ENCODE results near the gene LSM10. TPM values are rescaled to one million over a fixed set of nuclear protein-coding genes. Genes with fewer than 3 reads are reported as not detected.

The LSM10 gene
- total RNA-seq, 2 donors from 2014 or later, result 22.4 to 30.3 TPM

DNA sequence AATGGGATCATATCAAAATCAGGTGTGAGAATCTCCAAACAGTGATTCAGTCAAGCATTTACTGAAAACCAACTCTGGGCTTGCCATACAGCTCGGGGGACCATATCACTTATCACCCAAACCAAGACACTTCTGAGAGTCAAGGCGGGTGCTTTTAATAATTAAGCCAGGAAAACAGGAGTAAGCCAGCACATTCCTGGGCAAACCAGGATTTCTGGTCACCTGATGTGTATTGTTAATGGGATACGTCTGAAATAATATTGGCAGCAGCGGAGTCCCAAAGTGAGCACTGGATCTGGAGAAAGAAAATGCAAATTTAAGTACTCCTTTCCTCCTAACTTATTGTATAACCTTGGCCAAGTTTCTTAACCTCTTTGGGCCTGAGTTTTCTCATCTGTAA is 34.9 kb upstream of the LSM10 start:
- TF ChIP-seq CTCF (IDR thresholded peaks at IDR 0.05), result no peak
- Histone ChIP-seq H3K4me1 (no peaks in the 10 kb centered on the region), H3K9me3 (no peaks in the 10 kb centered on the region), H3K4me3 (no peak overlapping the region), H3K27ac (no peak overlapping the region), H3K27me3 (no peaks in the 10 kb centered on the region), H3K9ac (ENCODE audit: low read depth in 2 of 2, low read length in 2 of 2) (no peak overlapping the region), H3K36me3 (no peaks in the 10 kb centered on the region)
- no peak for DNase-seq
- intact Hi-C loops (cut with DNase I), result no loop called here

- Histone ChIP-seq H3K4me3 (no peak overlapping the region), H3K36me3 (no peaks in the 10 kb centered on the region), H3K4me1 (no peaks in the 10 kb centered on the region), H3K27me3 (no peaks in the 10 kb centered on the region), H3K9ac (ENCODE audit: low read depth in 2 of 2, low read length in 2 of 2) (no peak overlapping the region), H3K9me3 (no peaks in the 10 kb centered on the region), H3K27ac (no peak overlapping the region)
- intact Hi-C loops (cut with DNase I), result loop anchor here (10.0 kb wide), 1 partner anchor 331 kb away; no protein-coding TSS in a partner anchor
- TF ChIP-seq CTCF (IDR thresholded peaks at IDR 0.05), result no peak
- no peak for DNase-seq
These were observed 28.1 kb upstream of the LSM10 start for GRCh38 chr1:36425791-36426190.

- Histone ChIP-seq H3K9me3 (no peaks in the 10 kb centered on the region), H3K27me3 (no peaks in the 10 kb centered on the region), H3K4me3 (no peak overlapping the region), H3K9ac (ENCODE audit: low read depth in 2 of 2, low read length in 2 of 2) (no peak overlapping the region), H3K27ac (no peak overlapping the region), H3K4me1 (no peaks in the 10 kb centered on the region), H3K36me3 (no peaks in the 10 kb centered on the region)
- no peak for TF ChIP-seq CTCF (IDR thresholded peaks at IDR 0.05)
- intact Hi-C loops (cut with DNase I), result loop anchor here (2.0 to 10.0 kb wide), 3 partner anchors 51 to 327 kb away; no protein-coding TSS in a partner anchor
- DNase-seq, result no peak
These were observed 23.9 kb upstream of the LSM10 start for GRCh38 chr1:36421649-36422048.

DNA sequence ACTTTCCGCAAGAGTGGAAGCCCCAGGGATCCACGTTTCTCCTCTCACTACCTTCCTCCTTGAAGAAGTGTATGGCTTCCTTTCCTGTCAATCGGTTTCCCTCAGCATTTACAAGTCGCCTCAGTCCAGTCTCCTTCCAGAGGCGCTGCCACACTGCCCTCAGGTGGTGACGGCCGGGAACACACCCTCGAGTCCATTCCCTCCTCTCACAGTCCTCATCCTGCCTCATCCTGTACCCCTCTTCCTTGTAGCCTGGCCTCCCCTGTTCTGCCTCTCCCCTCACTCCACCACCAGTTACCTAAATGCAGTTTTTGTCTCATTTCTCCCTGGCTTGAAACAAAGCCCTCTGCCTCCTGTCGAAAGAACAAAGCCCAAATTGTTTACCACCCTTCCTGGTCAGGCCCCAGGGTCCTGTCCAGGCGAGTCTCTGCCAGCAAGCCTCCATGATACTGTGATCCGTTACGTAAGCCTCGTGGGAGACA is 23.2 kb upstream of the LSM10 start:
- peak; percentile 96 for DNase-seq
- Histone ChIP-seq H3K36me3 (no peaks in the 10 kb centered on the region), H3K27ac (no peak overlapping the region), H3K9me3 (no peaks in the 10 kb centered on the region), H3K27me3 (no peaks in the 10 kb centered on the region), H3K4me3 (no peak overlapping the region), H3K4me1 (no peaks in the 10 kb centered on the region), H3K9ac (ENCODE audit: low read depth in 2 of 2, low read length in 2 of 2) (peak overlapping the region in 1 of 2 donors; percentile 0)
- peak; percentile 95 for TF ChIP-seq CTCF (IDR thresholded peaks at IDR 0.05)
- intact Hi-C loops (cut with DNase I), result loop anchor here (2.0 to 10.0 kb wide), 3 partner anchors 50 to 326 kb away; no protein-coding TSS in a partner anchor

DNA sequence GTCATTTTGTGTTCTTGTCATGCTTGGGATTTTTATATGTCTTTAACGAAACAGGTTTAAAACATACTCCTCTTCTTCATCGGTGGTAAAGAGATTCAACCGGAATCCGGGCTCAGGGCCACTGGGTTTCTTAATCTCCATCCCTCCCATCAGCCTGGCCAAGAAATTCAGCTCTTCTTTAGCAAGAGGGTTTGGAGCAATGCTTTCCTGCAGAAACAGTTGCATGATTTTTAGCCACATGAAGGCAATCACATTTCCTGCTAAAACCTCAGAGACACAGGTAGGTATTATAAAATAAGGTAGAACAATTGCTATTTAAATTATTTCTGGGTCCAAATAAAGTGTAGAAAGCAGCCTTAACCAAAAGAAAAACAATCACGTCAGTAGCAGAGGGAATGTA is 22.7 kb upstream of the LSM10 start:
- no peak overlapping the region for H3K4me3 ChIP-seq
- H3K9me3 ChIP-seq, result no peaks in the 10 kb centered on the region
- intact Hi-C loops (cut with DNase I), result loop anchor here (2.0 to 10.0 kb wide), 3 partner anchors 50 to 326 kb away; no protein-coding TSS in a partner anchor
- no peaks in the 10 kb centered on the region for H3K36me3 ChIP-seq
- peak overlapping the region in 1 of 2 donors; percentile 0 for H3K9ac ChIP-seq (ENCODE audit: low read depth in 2 of 2, low read length in 2 of 2)
- H3K4me1 ChIP-seq, result no peaks in the 10 kb centered on the region
- H3K27me3 ChIP-seq, result no peaks in the 10 kb centered on the region
- no peak for DNase-seq
- no peak overlapping the region for H3K27ac ChIP-seq
- no peak for TF ChIP-seq CTCF (IDR thresholded peaks at IDR 0.05)

Measured in colonic mucosa (tissue), 4 donors.